WI38 (cell line): ENCODE data around the gene PSMD1.
"Not testable (repeated sequence)": the region's sequence is repeated elsewhere in the genome, so short reads cannot be mapped to it uniquely, and the experiment has no call there.

Source experiments
- H3K4me3 ChIP-seq: 2 replicates; pipeline ENCODE4 v1.5.1; 2011; ENCODE audit warnings: low read depth, mild to moderate bottlenecking, control low read depth, low read length
- CTCF ChIP-seq: IDR thresholded peaks from 2 replicates; pipeline ENCODE4 v1.5.1; 2012; ENCODE audit warnings: low read depth, mild to moderate bottlenecking, control low read depth, low read length

The PSMD1 gene

GRCh38 chr2:231059756-231060155 is 3.1 kb downstream of the PSMD1 start:
- no peak for TF ChIP-seq CTCF
- no peak overlapping the region for H3K4me3 ChIP-seq

GRCh38 chr2:231062776-231063175 is 6.1 kb downstream of the PSMD1 start:
- TF ChIP-seq CTCF = no peak
- H3K4me3 ChIP-seq = no peak overlapping the region

- no peak for TF ChIP-seq CTCF
- H3K4me3 ChIP-seq = no peak overlapping the region
These were observed 6.7 kb downstream of the PSMD1 start for GRCh38 chr2:231063347-231063746.

- no peak for TF ChIP-seq CTCF
- H3K4me3 ChIP-seq = no peak overlapping the region
These were observed 9.3 kb downstream of the PSMD1 start for GRCh38 chr2:231065966-231066365.

- H3K4me3 ChIP-seq = not testable (repeated sequence)
These were observed 10.9 kb downstream of the PSMD1 start for GRCh38 chr2:231067531-231067930.

GRCh38 chr2:231068525-231069222 is 12.0 kb downstream of the PSMD1 start:
- no peak for TF ChIP-seq CTCF
- H3K4me3 ChIP-seq = no peak overlapping the region

- TF ChIP-seq CTCF = no peak
- H3K4me3 ChIP-seq = no peak overlapping the region
These were observed 12.8 kb downstream of the PSMD1 start for GRCh38 chr2:231069379-231070054.
